HepG2 (cell line): ENCODE results near the gene SPOP. TPM values are rescaled to one million over a fixed set of nuclear protein-coding genes. Genes with fewer than 3 reads are reported as not detected.

Experiments
- ATAC-seq: fragments of 200-7000 bp; cut with Tn5 transposase; 3 replicates; pipeline ENCODE4 v1.9.1; 2020; ENCODE audit warnings: mild to moderate bottlenecking, moderate library complexity
- BruUV-seq: library from RNA; stranded (reverse); fragments of 400-500 nt; replicated peaks from 2 replicates; lab custom pipeline; 2021; lab: Mats Ljungman, UMichigan
- CTCF ChIA-PET: fragments of 300-600 bp; formaldehyde crosslinking; extraction: SDS; loops from one replicate; lab custom pipeline; 2021; ENCODE audit warnings: low total read pairs, inconsistent platforms, low intra/inter-chr PET ratio; lab: Yijun Ruan, JAX
- POLR2A ChIA-PET: fragments of 350-600 bp; sonication (Branson Sonifier 250); formaldehyde crosslinking; loops from one replicate; lab custom pipeline; 2020; ENCODE audit warnings: antibody characterized with exemption, inconsistent platforms; lab: Yijun Ruan, JAX
- DNase-seq: peaks from one replicate; pipeline ENCODE4 v3.0.0-alpha.2; 2015; ENCODE audit warnings: low spot score
- FAIRE-seq: peaks from 3 replicates; lab custom pipeline; 2011; peaks lifted over from hg19 to GRCh38; lab: Jason Lieb, UNC
- H2AFZ ChIP-seq: one replicate; pipeline ENCODE4 v1.6.1; 2011; ENCODE audit warnings: low read length, inconsistent platforms
- H3K27ac ChIP-seq: fragments of 300-600 bp; 3 replicates; pipeline ENCODE4 v1.8.0; 2011; ENCODE audit warnings: mixed run types, mild to moderate bottlenecking, mixed read lengths, low read length, inconsistent platforms; ENCODE audit not compliant: insufficient read depth; ENCODE audit errors: extremely low read length
- H3K27me3 ChIP-seq, 2 experiments: fragments of 200-600 bp in 1 of 2; 2 replicates in 1 of 2; 3 replicates in 1 of 2; pipeline versions ENCODE4 v1.6.0 to v1.8.0; 2011; ENCODE audit warnings: low read length in 2 of 2, mild to moderate bottlenecking in 2 of 2, moderate library complexity in 2 of 2, inconsistent platforms in 1 of 2; ENCODE audit not compliant: insufficient read depth in 2 of 2, control insufficient read depth in 1 of 2
- H3K36me3 ChIP-seq, 2 experiments: fragments of 200-600 bp in 1 of 2; replicated peaks in 1 of 2; 2 replicates in 1 of 2; 3 replicates in 1 of 2; pipeline versions ENCODE4 v1.5.1 to v1.8.0; 2011; ENCODE audit warnings: low read length in 2 of 2, inconsistent platforms in 1 of 2; ENCODE audit not compliant: insufficient read depth in 2 of 2, control insufficient read depth in 1 of 2
- H3K4me1 ChIP-seq: 2 replicates; pipeline ENCODE4 v1.5.1; 2012; ENCODE audit warnings: low read length, inconsistent platforms; ENCODE audit not compliant: insufficient read depth
- H3K4me2 ChIP-seq: 2 replicates; pipeline ENCODE4 v1.6.0; 2011; ENCODE audit warnings: low read depth, low read length, inconsistent platforms
- H3K4me3 ChIP-seq, 3 experiments: fragments of 200-600 bp in 1 of 3; sonication (generic), shearing (Covaris generic) in 1 of 3; replicated peaks in 1 of 3; 2 replicates each; pipeline ENCODE4 v1.5.1; 2011 to 2016; ENCODE audit warnings: low read length in 3 of 3, inconsistent platforms in 2 of 3, low read depth in 2 of 3, mild to moderate bottlenecking in 2 of 3, control low read depth in 1 of 3, mixed read lengths in 1 of 3; ENCODE audit not compliant: insufficient read depth in 1 of 3
- H3K79me2 ChIP-seq: one replicate; pipeline ENCODE4 v1.6.1; 2011; ENCODE audit warnings: low read length, inconsistent platforms; ENCODE audit not compliant: insufficient read depth
- H3K9ac ChIP-seq: 2 replicates; pipeline ENCODE4 v1.6.0; 2011; ENCODE audit warnings: mild to moderate bottlenecking, low read depth, low read length, inconsistent platforms; ENCODE audit not compliant: insufficient read depth
- H3K9me3 ChIP-seq: 2 replicates; pipeline ENCODE4 v1.5.1; 2012; ENCODE audit warnings: mild to moderate bottlenecking, low read length
- H4K20me1 ChIP-seq: 2 replicates; pipeline ENCODE4 v1.6.0; 2011; ENCODE audit warnings: inconsistent platforms, mild to moderate bottlenecking, low read length, moderate library complexity; ENCODE audit not compliant: insufficient read depth
- ARNTL ChIP-seq: sonication (generic); formaldehyde crosslinking; IDR thresholded peaks from 2 replicates; pipeline ENCODE4 v1.4.0; 2020; ENCODE audit warnings: mild to moderate bottlenecking, missing genetic modification reagents
- CBX5 ChIP-seq: sonication (generic); formaldehyde crosslinking; IDR thresholded peaks from 2 replicates; pipeline ENCODE4 v1.4.0; 2020; ENCODE audit warnings: missing genetic modification reagents, borderline replicate concordance
- FOSL2 ChIP-seq: sonication (generic); formaldehyde crosslinking; IDR thresholded peaks from 2 replicates; pipeline ENCODE4 v1.4.0; 2020; ENCODE audit warnings: missing genetic modification reagents
- GATAD1 ChIP-seq: IDR thresholded peaks from 2 replicates; pipeline ENCODE4 v1.6.1; 2016; ENCODE audit warnings: missing genetic modification reagents, missing compliant biosample characterization
- GFI1 ChIP-seq: sonication (generic); formaldehyde crosslinking; IDR thresholded peaks from 2 replicates; pipeline ENCODE4 v1.5.0; 2020; ENCODE audit warnings: missing genetic modification reagents, mild to moderate bottlenecking, borderline replicate concordance
- KLF6 ChIP-seq: IDR thresholded peaks from 2 replicates; pipeline ENCODE4 v1.8.0; 2016; ENCODE audit warnings: missing biosample characterization, missing genetic modification reagents
- NCOA2 ChIP-seq: sonication (generic); formaldehyde crosslinking; IDR thresholded peaks from 2 replicates; pipeline ENCODE4 v1.8.0; 2022; ENCODE audit warnings: inconsistent platforms
- SIN3A ChIP-seq: IDR thresholded peaks from 2 replicates; pipeline ENCODE4 v1.6.1; 2011; ENCODE audit warnings: low read depth, mild to moderate bottlenecking, control low read depth, low read length, borderline replicate concordance
- ZBED4 ChIP-seq: sonication (generic); formaldehyde crosslinking; IDR thresholded peaks from 2 replicates; pipeline ENCODE4 v1.4.0; 2020; ENCODE audit warnings: missing genetic modification reagents, borderline replicate concordance
- ZNF280B ChIP-seq: sonication (generic); formaldehyde crosslinking; IDR thresholded peaks from 2 replicates; pipeline ENCODE4 v1.5.0; 2020; ENCODE audit warnings: missing genetic modification reagents, mild to moderate bottlenecking, borderline replicate concordance
- WGBS: methylation state at CpG from one replicate; pipeline ENCODE4 v1.1.6; 2017; ENCODE audit warnings: low lambda C conversion rate; 5-methylcytosine and 5-hydroxymethylcytosine counted together
- in situ Hi-C: cut with HindIII; loops from 2 replicates; pipeline ENCODE4 v1.10.0; 2017; ENCODE audit warnings: low pct_unique_long_range_greater_than_20kb; ENCODE audit not compliant: extremely low pct_ligation_motif_present
- intact Hi-C: fragments of 100-400 bp; cut with micrococcal nuclease; formaldehyde crosslinking; loops from one replicate; pipeline ENCODE4 v1.10.0; 2022; ENCODE audit not compliant: unreplicated experiment
- polyA plus RNA-seq, 8 experiments: library from polyadenylated mRNA; depleted of rRNA in 3 of 8; stranded (reverse) in 7 of 8; unstranded in 1 of 8; fragments of >200 nt; fragmentation: Illumina TruSeq in 4 of 8; extraction: Trizol in 4 of 8; gene quantifications; 2 replicates each; pipeline versions ENCODE4 v1.2.1 to v1.2.3, GENCODE V29; 2011 to 2016; ENCODE audit warnings: low read depth in 4 of 8, missing spikeins in 1 of 8, mixed read lengths in 1 of 8; ENCODE audit not compliant: insufficient read depth in 1 of 8
- total RNA-seq, 5 experiments: library from RNA; depleted of rRNA; stranded (reverse); fragments of >200 nt; fragmentation: Illumina TruSeq; extraction: Trizol; gene quantifications; 2 replicates each; pipeline ENCODE4 v1.2.3, GENCODE V29; 2016; ENCODE audit warnings: low read depth in 1 of 5

Gene SPOP
- total and polyA plus RNA-seq, 2 of the 13 experiments (the other 11 are each of a cell fraction or from before 2014, with no cell fraction given): 52.8 to 60.8 TPM

- no peak for TF ChIP-seq GFI1 (CRISPR knock-in tag)
- no peak for TF ChIP-seq ZBED4 (CRISPR knock-in tag)
- TF ChIP-seq CBX5: no peak
- TF ChIP-seq GATAD1 (CRISPR knock-in tag): no peak
- TF ChIP-seq ZNF280B (CRISPR knock-in tag): no peak
- no peak for TF ChIP-seq SIN3A
Observed at GRCh38 chr17:49624896-49625295, 53.0 kb downstream of the SPOP start (continued).

GRCh38 chr17:49621946-49622529 is 55.9 kb downstream of the SPOP start:
- in situ Hi-C loops: no loop called here
- DNase-seq: no peak
- H2AFZ ChIP-seq: no peak overlapping the region
- no peak for TF ChIP-seq ARNTL
- no peak for TF ChIP-seq ZNF280B (CRISPR knock-in tag)
- TF ChIP-seq FOSL2 (CRISPR knock-in tag): no peak
- no peak for TF ChIP-seq KLF6
- no peak for TF ChIP-seq NCOA2 (CRISPR knock-in tag)
- TF ChIP-seq, all 625 proteins: peak for 0
- Histone ChIP-seq H3K4me1 (0 out of 2 replicates have a peak, but pooled peaks cover 7% of the 10 kb centered on the region), H3K9me3 (no peaks in the 10 kb centered on the region), H4K20me1 (0 out of 2 replicates have a peak, but pooled peaks cover 3% of the 10 kb centered on the region), H3K36me3 (peaks cover 22 to 50% of the 10 kb centered on the region in 2 experiments), H3K4me2 (no peak overlapping the region), H3K9ac (no peak overlapping the region), H3K27me3 (no peaks in the 10 kb centered on the region), H3K79me2 (no peaks in the 10 kb centered on the region), H3K27ac (no peak overlapping the region), H3K4me3 (no peak overlapping the region)
- POLR2A ChIA-PET: no interaction called here
- intact Hi-C loops: no loop called here
- BruUV-seq: no TSS peak
- ATAC-seq (no peak), FAIRE-seq (no peak)
- CTCF ChIA-PET: no interaction called here
- WGBS: 93% methylated on average over 2 of the region's 2 CpGs
